CD14-positive monocyte (primary cell): ENCODE measurements around the gene R3HDM1. TPM values are rescaled to one million over a fixed set of nuclear protein-coding genes. Genes with fewer than 3 reads are reported as not detected.

Source experiments
- DNase-seq, 3 donors: peaks; one replicate each; pipeline ENCODE4 v3.0.0-alpha.2; 2011 to 2022
- H2AFZ ChIP-seq: 2 replicates; pipeline ENCODE4 v1.6.0; 2012; ENCODE audit warnings: mild to moderate bottlenecking, low read depth, low read length, inconsistent platforms; ENCODE audit not compliant: insufficient read depth, poor library complexity, severe bottlenecking
- H3K27ac ChIP-seq, 2 donors: 1 replicate in 1 of 2; 2 replicates in 1 of 2; pipeline ENCODE4 v1.5.1; 2012 to 2013; ENCODE audit warnings: low read length in 2 of 2, control low read depth in 1 of 2, inconsistent platforms in 1 of 2, low read depth in 1 of 2, mild to moderate bottlenecking in 1 of 2
- H3K27me3 ChIP-seq, 2 donors: one replicate each; pipeline versions ENCODE4 v1.6.0 to v1.6.1; 2011 to 2013; ENCODE audit warnings: low read length in 2 of 2; ENCODE audit not compliant: control insufficient read depth in 2 of 2, insufficient read depth in 2 of 2
- H3K36me3 ChIP-seq, 2 donors: replicated peaks in 1 of 2; 1 replicate in 1 of 2; 2 replicates in 1 of 2; pipeline versions ENCODE4 v1.5.1 to v1.6.1; 2012 to 2013; ENCODE audit warnings: low read length in 2 of 2, control low read depth in 1 of 2, inconsistent platforms in 1 of 2, mild to moderate bottlenecking in 1 of 2; ENCODE audit not compliant: insufficient read depth in 2 of 2, control insufficient read depth in 1 of 2
- H3K4me1 ChIP-seq, 2 donors: 1 replicate in 1 of 2; 2 replicates in 1 of 2; pipeline versions ENCODE4 v1.5.1 to v1.6.1; 2012 to 2013; ENCODE audit warnings: low read length in 2 of 2, control low read depth in 1 of 2, inconsistent platforms in 1 of 2, mild to moderate bottlenecking in 1 of 2, moderate library complexity in 1 of 2; ENCODE audit not compliant: insufficient read depth in 2 of 2, control insufficient read depth in 1 of 2
- H3K4me2 ChIP-seq: replicated peaks from 2 replicates; pipeline ENCODE3; 2012; ENCODE audit warnings: low read length, moderate library complexity, mild to moderate bottlenecking; ENCODE audit not compliant: poor library complexity, severe bottlenecking; ENCODE audit errors: extremely low read depth
- H3K4me3 ChIP-seq, 3 experiments: fragments of 200-600 bp in 1 of 3; sonication (generic) in 1 of 3; replicated peaks in 1 of 3; 1 replicate in 2 of 3; 2 replicates in 1 of 3; pipeline ENCODE4 v1.5.1; 2011 to 2013; ENCODE audit warnings: low read length in 3 of 3, mild to moderate bottlenecking in 3 of 3, control low read depth in 2 of 3, low read depth in 2 of 3, inconsistent platforms in 1 of 3, moderate library complexity in 1 of 3
- H3K79me2 ChIP-seq: 2 replicates; pipeline ENCODE4 v1.6.0; 2012; ENCODE audit warnings: mild to moderate bottlenecking, control low read depth, inconsistent platforms, low read length, moderate library complexity; ENCODE audit not compliant: insufficient read depth
- H3K9ac ChIP-seq: 2 replicates; pipeline ENCODE4 v1.6.0; 2017; ENCODE audit warnings: low read length, mild to moderate bottlenecking; ENCODE audit not compliant: insufficient read depth, poor library complexity, severe bottlenecking
- H3K9me3 ChIP-seq, 2 donors: replicated peaks in 1 of 2; 1 replicate in 1 of 2; 2 replicates in 1 of 2; pipeline versions ENCODE4 v1.5.1 to v1.6.1; 2012 to 2013; ENCODE audit warnings: low read length in 2 of 2, control low read depth in 1 of 2; ENCODE audit not compliant: control insufficient read depth in 1 of 2, insufficient read depth in 1 of 2
- H4K20me1 ChIP-seq: 2 replicates; pipeline ENCODE4 v1.6.0; 2012; ENCODE audit warnings: mild to moderate bottlenecking, low read length, control low read depth, moderate library complexity; ENCODE audit not compliant: insufficient read depth
- H3K27ac Mint-ChIP-seq, 7 donors: one replicate each; pipeline ENCODE4 v1.8.0; 2020; ENCODE audit warnings: mild to moderate bottlenecking in 7 of 7, mixed read lengths in 7 of 7, moderate library complexity in 6 of 7, inconsistent platforms in 2 of 7
- H3K27me3 Mint-ChIP-seq, 3 donors: one replicate each; pipeline ENCODE4 v1.8.0; 2021 to 2022; ENCODE audit warnings: low read depth in 3 of 3, mild to moderate bottlenecking in 3 of 3, mixed read lengths in 3 of 3, moderate library complexity in 3 of 3, inconsistent platforms in 1 of 3
- H3K36me3 Mint-ChIP-seq, 2 donors: one replicate each; pipeline ENCODE4 v1.8.0; 2020; ENCODE audit warnings: mixed read lengths in 2 of 2, inconsistent platforms in 1 of 2, mild to moderate bottlenecking in 1 of 2
- H3K4me1 Mint-ChIP-seq: one replicate; pipeline ENCODE4 v1.8.0; 2020; ENCODE audit warnings: mild to moderate bottlenecking, mixed read lengths
- H3K4me3 Mint-ChIP-seq, 2 donors: one replicate each; pipeline ENCODE4 v1.8.0; 2020; ENCODE audit warnings: mild to moderate bottlenecking in 2 of 2, mixed read lengths in 2 of 2, moderate library complexity in 1 of 2
- H3K9me3 Mint-ChIP-seq, 7 donors: one replicate each; pipeline ENCODE4 v1.8.0; 2020 to 2022; ENCODE audit warnings: mixed read lengths in 7 of 7, mild to moderate bottlenecking in 6 of 7, moderate library complexity in 6 of 7, inconsistent platforms in 2 of 7
- WGBS: methylation state at CpG from one replicate; pipeline ENCODE4 v1.1.5; 2013; ENCODE audit warnings: missing lambda C conversion rate; ENCODE audit not compliant: insufficient coverage; 5-methylcytosine and 5-hydroxymethylcytosine counted together
- intact Hi-C, 2 donors: fragments of 100-400 bp; cut with micrococcal nuclease; formaldehyde crosslinking; loops; one replicate each; pipeline versions ENCODE4 v1.15.0 to v1.15.1; 2023
- polyA plus RNA-seq, 3 donors: library from polyadenylated mRNA; depleted of rRNA in 1 of 3; unstranded in 2 of 3; stranded (reverse) in 1 of 3; fragments of 300-500 nt in 2 of 3; fragments of >200 nt in 1 of 3; fragmentation: Illumina TruSeq in 2 of 3; gene quantifications; 1 replicate in 2 of 3; 2 replicates in 1 of 3; pipeline ENCODE4 v1.2.3, GENCODE V29; 2012 to 2021
- TF ChIP-seq, protein P1 (sequence below): fragments of 200-600 bp; IDR thresholded peaks from one replicate; pipeline ENCODE4 v1.8.0; 2022; ENCODE audit warnings: antibody characterized with exemption, mild to moderate bottlenecking

Gene R3HDM1
- polyA plus RNA-seq, 3 donors, result 5.4 to 24.5 (median 13.1) TPM

DNA sequence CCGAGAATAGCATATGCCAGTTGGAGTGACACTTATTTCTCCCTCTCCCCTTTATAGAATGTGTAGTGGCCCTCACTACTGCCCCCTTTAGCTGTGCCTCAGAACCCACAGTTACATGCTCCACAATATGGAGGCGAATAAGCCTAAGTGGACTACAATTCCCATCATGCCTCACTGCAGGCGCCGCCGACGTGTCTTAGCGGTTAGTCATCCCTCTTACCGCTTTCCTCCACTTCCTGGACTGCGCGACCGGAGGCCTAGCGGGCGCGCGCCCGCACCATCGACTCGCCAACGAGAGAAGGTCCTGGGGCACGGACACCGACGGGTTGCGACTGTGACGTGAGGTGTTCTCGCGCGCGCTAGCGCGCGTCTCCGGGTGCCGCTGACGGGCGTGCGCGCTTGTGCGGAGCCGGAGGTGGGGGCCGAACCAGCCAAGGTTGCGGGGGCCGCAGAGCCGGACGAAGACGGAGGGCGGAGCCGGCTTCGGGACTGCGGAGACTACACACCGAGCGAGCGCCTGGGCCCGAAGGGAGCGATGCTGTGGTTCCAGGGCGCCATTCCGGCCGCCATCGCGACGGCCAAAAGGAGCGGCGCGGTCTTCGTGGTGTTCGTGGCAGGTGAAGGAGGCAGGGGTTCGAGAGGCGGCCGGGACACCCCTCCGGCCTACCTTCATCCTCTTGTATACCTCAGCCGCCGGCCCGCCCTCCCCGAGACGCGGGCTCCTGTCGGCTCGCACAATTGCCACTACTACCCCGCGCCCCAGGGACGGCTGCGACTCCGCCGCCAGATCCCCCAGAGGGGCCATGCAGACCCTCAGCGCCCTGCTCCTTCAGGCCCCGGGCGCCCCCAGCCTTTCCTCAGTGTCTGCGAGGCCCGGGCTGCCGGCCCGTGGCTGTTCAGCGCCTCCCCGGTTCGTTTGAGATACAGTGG is 210.4 kb downstream of the R3HDM1 start, which contains the start of gene UBXN4:
Gene UBXN4 (plus strand): TSS at position 461 of the 930 bp plus-strand sequence. CDS start 75 bp downstream, at position 536.
- no peaks in the 10 kb centered on the region for H3K9me3 ChIP-seq
- intact Hi-C loops, result loop anchor here in 1 of 2 donors (2.0 to 10.0 kb wide), 5 partner anchors 143 to 823 kb away; partner anchors contain the start of genes CCNT2, CXCR4, R3HDM1 and RAB3GAP1
- peak; percentile 98 to 99 (median 98) for DNase-seq
- peak within 1 kb of the TSS; percentile 94 to 96 for H3K4me3 Mint-ChIP-seq
- H3K4me3 ChIP-seq, result peak within 1 kb of the TSS; percentile 88 to 99 (median 90)
- peaks cover 6 to 8% of the 10 kb centered on the region in 2 donors for H3K36me3 Mint-ChIP-seq
- peaks cover 10 to 18% of the 10 kb centered on the region in 2 donors for H3K4me1 ChIP-seq
- peak within 1 kb of the TSS; percentile 98 to 100 for H3K27ac ChIP-seq
- peaks cover 0 to 9% of the 10 kb centered on the region in 2 donors for H3K36me3 ChIP-seq
- H3K27ac Mint-ChIP-seq, result peak within 1 kb of the TSS; percentile 96 to 99 (median 99)
- H3K9ac ChIP-seq, result peak within 1 kb of the TSS; percentile 100
- H2AFZ ChIP-seq, result peak within 1 kb of the TSS; percentile 82
- TF ChIP-seq, protein P1, sequence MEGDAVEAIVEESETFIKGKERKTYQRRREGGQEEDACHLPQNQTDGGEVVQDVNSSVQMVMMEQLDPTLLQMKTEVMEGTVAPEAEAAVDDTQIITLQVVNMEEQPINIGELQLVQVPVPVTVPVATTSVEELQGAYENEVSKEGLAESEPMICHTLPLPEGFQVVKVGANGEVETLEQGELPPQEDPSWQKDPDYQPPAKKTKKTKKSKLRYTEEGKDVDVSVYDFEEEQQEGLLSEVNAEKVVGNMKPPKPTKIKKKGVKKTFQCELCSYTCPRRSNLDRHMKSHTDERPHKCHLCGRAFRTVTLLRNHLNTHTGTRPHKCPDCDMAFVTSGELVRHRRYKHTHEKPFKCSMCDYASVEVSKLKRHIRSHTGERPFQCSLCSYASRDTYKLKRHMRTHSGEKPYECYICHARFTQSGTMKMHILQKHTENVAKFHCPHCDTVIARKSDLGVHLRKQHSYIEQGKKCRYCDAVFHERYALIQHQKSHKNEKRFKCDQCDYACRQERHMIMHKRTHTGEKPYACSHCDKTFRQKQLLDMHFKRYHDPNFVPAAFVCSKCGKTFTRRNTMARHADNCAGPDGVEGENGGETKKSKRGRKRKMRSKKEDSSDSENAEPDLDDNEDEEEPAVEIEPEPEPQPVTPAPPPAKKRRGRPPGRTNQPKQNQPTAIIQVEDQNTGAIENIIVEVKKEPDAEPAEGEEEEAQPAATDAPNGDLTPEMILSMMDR, result peak; percentile 32
- H3K27me3 ChIP-seq, result no peaks in the 10 kb centered on the region
- peaks cover 0 to 3% (median 0%) of the 10 kb centered on the region in 7 donors for H3K9me3 Mint-ChIP-seq
- H3K4me1 Mint-ChIP-seq, result peaks cover 23% of the 10 kb centered on the region
- under 1% methylated on average over 92 of the region's 93 CpGs for WGBS
- H3K4me2 ChIP-seq, result peak within 1 kb of the TSS; percentile 81
- peaks cover 0 to 1% (median 0%) of the 10 kb centered on the region in 3 donors for H3K27me3 Mint-ChIP-seq
- H3K79me2 ChIP-seq, result peaks cover 49% of the 10 kb centered on the region
- peaks cover 19% of the 10 kb centered on the region for H4K20me1 ChIP-seq

DNA sequence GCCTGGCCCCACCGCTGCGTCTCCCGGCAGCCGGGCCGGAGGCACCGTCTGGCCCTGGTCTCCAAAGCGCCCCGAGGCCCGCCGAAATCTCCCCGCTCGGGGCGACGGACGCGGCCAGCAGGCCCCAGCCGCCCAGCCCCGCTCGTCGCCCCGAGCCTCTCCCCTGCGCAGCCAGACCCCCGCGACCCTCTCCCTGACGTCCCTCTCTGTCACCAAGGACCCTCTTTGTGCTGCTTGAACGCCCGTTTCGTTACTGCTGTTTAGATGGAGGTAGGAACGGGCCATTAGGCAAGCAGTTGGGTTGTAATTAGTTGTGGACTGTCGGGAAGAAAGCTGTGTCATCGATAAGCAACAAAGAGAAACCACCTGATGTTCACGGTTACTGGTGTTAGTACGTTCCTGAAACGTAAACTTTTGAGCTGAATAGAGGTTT is 211.1 kb downstream of the R3HDM1 start:
- Histone ChIP-seq H3K9me3 (no peaks in the 10 kb centered on the region), H3K4me3 (peak overlapping the region; percentile 88 to 99 (median 90)), H4K20me1 (peaks cover 25% of the 10 kb centered on the region), H3K9ac (peak overlapping the region; percentile 100), H3K79me2 (peaks cover 56% of the 10 kb centered on the region), H2AFZ (peak overlapping the region; percentile 75), H3K4me1 (peaks cover 10 to 18% of the 10 kb centered on the region in 2 donors), H3K27me3 (no peaks in the 10 kb centered on the region), H3K27ac (peak overlapping the region; percentile 98 to 100), H3K4me2 (peak overlapping the region; percentile 81), H3K36me3 (peaks cover 0 to 12% of the 10 kb centered on the region in 2 donors)
- intact Hi-C loops, result loop anchor here in 1 of 2 donors (5.0 to 10.0 kb wide), 4 partner anchors 142 to 688 kb away; partner anchors contain the start of genes CXCR4, R3HDM1, RAB3GAP1 and ZRANB3
- TF ChIP-seq, protein P1, result no peak
- Mint-ChIP-seq H3K9me3 (peaks cover 0 to 3% (median 0%) of the 10 kb centered on the region in 7 donors), H3K27ac (peak overlapping the region; percentile 96 to 99 (median 99)), H3K4me3 (peak overlapping the region; percentile 94 to 96), H3K27me3 (peaks cover 0 to 1% (median 0%) of the 10 kb centered on the region in 3 donors), H3K4me1 (peaks cover 27% of the 10 kb centered on the region), H3K36me3 (peaks cover 7 to 8% of the 10 kb centered on the region in 2 donors)
- peak; percentile 51 to 66 (median 64) for DNase-seq
- WGBS, result 0% methylated on average over 28 of the region's 34 CpGs
